Cardiac muscle cell (in vitro differentiated cells and primary cell): ENCODE results near the gene HERC4. TPM values are rescaled to one million over a fixed set of nuclear protein-coding genes. Genes with fewer than 3 reads are reported as not detected.

Source experiments
- DNase-seq, 2 donors: peaks; one replicate each; pipeline versions ENCODE4 v3.0.0 to v3.0.0-alpha.2; 2010 to 2017; ENCODE audit warnings: low read depth in 1 of 2, low spot score in 1 of 2
- H3K27ac ChIP-seq: fragments of 200-600 bp; sonication (generic); 2 replicates; pipeline ENCODE4 v1.5.1; 2016
- H3K27me3 ChIP-seq: fragments of 200-600 bp; sonication (generic); 2 replicates; pipeline ENCODE4 v1.6.0; 2016; ENCODE audit warnings: control low read depth
- H3K36me3 ChIP-seq: fragments of 200-600 bp; sonication (generic); 2 replicates; pipeline ENCODE4 v1.5.1; 2016; ENCODE audit warnings: control low read depth
- H3K4me1 ChIP-seq: fragments of 200-600 bp; sonication (generic); 2 replicates; pipeline ENCODE4 v1.8.1; 2017; ENCODE audit warnings: low read depth, mild to moderate bottlenecking, mixed run types
- H3K4me3 ChIP-seq: fragments of 200-600 bp; sonication (generic); 2 replicates; pipeline ENCODE4 v1.5.1; 2016; ENCODE audit warnings: mild to moderate bottlenecking
- H3K9me3 ChIP-seq: fragments of 200-600 bp; sonication (generic); 2 replicates; pipeline ENCODE4 v1.5.1; 2017; ENCODE audit warnings: low read depth, mild to moderate bottlenecking, control low read depth
- CTCF ChIP-seq: IDR thresholded peaks from 2 replicates; pipeline ENCODE4 v1.5.1; 2012; ENCODE audit warnings: low read depth, mild to moderate bottlenecking, low read length
- polyA plus RNA-seq: library from polyadenylated mRNA; unstranded; fragments of >200 nt; fragmentation: Nextera tagmentation; extraction: Ambion mirVana; gene quantifications from 2 replicates; pipeline ENCODE4 v1.2.1, GENCODE V29; 2016
- total RNA-seq: library from RNA; depleted of rRNA; stranded (reverse); fragments of >200 nt; gene quantifications from 2 replicates; pipeline ENCODE4 v1.2.3, GENCODE V29; 2016

Gene HERC4
- total and polyA plus RNA-seq, 2 experiments from 2014 or later: 35.1 to 38.7 TPM

GRCh38 chr10:67934336-67934735, 140.7 kb downstream of the HERC4 start:
- Histone ChIP-seq H3K27me3 (no peaks in the 10 kb centered on the region), H3K4me1 (no peaks in the 10 kb centered on the region), H3K36me3 (peaks cover 35% of the 10 kb centered on the region), H3K9me3 (no peaks in the 10 kb centered on the region), H3K4me3 (no peak overlapping the region), H3K27ac (no peak overlapping the region)
- no peak for DNase-seq
- no peak for TF ChIP-seq CTCF

GRCh38 chr10:67933199-67933598, 141.9 kb downstream of the HERC4 start:
- DNase-seq: no peak
- H3K4me1 ChIP-seq: no peaks in the 10 kb centered on the region
- peaks cover 31% of the 10 kb centered on the region for H3K36me3 ChIP-seq
- H3K9me3 ChIP-seq: no peaks in the 10 kb centered on the region
- no peak for TF ChIP-seq CTCF
- no peak overlapping the region for H3K27ac ChIP-seq
- H3K27me3 ChIP-seq: no peaks in the 10 kb centered on the region
- no peak overlapping the region for H3K4me3 ChIP-seq

- Histone ChIP-seq H3K27me3 (no peaks in the 10 kb centered on the region), H3K4me1 (no peaks in the 10 kb centered on the region), H3K27ac (no peak overlapping the region), H3K36me3 (peaks cover 42% of the 10 kb centered on the region), H3K9me3 (no peaks in the 10 kb centered on the region), H3K4me3 (no peak overlapping the region)
- DNase-seq: no peak
- no peak for TF ChIP-seq CTCF
These were observed 148.1 kb downstream of the HERC4 start for GRCh38 chr10:67926951-67927350.

- TF ChIP-seq CTCF: no peak
- H3K27ac ChIP-seq: no peak overlapping the region
- no peaks in the 10 kb centered on the region for H3K27me3 ChIP-seq
- H3K4me1 ChIP-seq: no peaks in the 10 kb centered on the region
- H3K9me3 ChIP-seq: no peaks in the 10 kb centered on the region
- peaks cover 29% of the 10 kb centered on the region for H3K36me3 ChIP-seq
- H3K4me3 ChIP-seq: no peak overlapping the region
- DNase-seq: no peak
These were observed 149.6 kb downstream of the HERC4 start for GRCh38 chr10:67925449-67926005.

GRCh38 chr10:67924136-67924535, 150.9 kb downstream of the HERC4 start:
- H3K36me3 ChIP-seq: peaks cover 24% of the 10 kb centered on the region
- DNase-seq: no peak

More at GRCh38 chr10:67924136-67924535, 150.9 kb downstream of the HERC4 start:
- Histone ChIP-seq H3K9me3 (no peaks in the 10 kb centered on the region), H3K27ac (no peak overlapping the region), H3K27me3 (no peaks in the 10 kb centered on the region), H3K4me3 (no peak overlapping the region), H3K4me1 (no peaks in the 10 kb centered on the region)
- no peak for TF ChIP-seq CTCF
